HG03025 (cell line): ENCODE data around the gene CAMSAP2.

Experiments
- ATAC-seq: cut with Tn5 transposase; IDR thresholded peaks from one replicate; pipeline ENCODE4 v1.9.1; 2021; ENCODE audit warnings: mild to moderate bottlenecking, moderate library complexity; ENCODE audit not compliant: unreplicated experiment, low FRiP score

CAMSAP2 gene

DNA sequence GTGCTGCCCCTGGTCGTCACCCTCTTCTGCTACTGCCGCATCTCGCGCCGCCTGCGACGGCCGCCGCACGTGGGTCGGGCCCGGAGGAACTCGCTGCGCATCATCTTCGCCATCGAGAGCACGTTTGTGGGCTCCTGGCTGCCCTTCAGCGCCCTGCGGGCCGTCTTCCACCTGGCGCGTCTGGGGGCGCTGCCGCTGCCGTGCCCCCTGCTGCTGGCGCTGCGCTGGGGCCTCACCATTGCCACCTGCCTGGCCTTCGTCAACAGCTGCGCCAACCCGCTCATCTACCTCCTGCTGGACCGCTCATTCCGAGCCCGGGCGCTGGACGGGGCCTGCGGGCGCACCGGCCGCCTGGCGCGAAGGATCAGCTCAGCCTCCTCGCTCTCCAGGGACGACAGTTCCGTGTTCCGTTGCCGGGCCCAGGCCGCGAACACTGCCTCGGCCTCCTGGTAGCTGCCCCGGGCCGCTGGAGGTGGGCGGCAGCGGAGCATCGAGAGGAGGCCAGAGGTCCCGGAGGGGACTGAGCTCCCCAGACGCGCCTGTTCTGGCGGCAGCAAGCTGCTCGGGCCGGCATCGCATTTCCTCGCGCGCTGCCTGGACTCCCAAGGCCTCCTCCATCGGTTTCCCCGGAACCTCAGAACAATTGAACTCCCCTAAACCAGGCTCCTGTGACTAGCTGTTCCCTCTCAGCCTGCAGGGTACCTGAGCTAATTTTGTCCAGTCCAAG is 135.1 kb downstream of the CAMSAP2 start:
- no peak for ATAC-seq

DNA sequence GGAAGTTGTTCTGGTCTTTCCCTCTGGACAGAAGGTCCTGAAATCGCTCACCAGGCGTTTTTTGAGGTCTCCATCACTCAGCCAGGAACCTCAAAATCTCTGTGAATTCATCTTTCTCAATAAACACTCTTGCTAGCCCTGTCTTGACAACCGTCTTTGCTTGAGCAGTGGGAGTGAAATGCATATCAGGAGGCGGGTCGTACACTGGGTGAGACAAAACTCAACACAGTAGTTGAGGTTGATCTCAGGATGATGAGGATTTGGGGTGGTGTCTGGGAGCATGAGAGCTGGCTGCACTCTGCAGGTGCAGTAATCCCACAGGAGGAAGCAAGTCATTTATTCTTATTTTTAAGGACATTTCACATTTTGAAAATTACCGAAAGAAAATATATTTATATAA is 136.0 kb downstream of the CAMSAP2 start:
- ATAC-seq: no peak

DNA sequence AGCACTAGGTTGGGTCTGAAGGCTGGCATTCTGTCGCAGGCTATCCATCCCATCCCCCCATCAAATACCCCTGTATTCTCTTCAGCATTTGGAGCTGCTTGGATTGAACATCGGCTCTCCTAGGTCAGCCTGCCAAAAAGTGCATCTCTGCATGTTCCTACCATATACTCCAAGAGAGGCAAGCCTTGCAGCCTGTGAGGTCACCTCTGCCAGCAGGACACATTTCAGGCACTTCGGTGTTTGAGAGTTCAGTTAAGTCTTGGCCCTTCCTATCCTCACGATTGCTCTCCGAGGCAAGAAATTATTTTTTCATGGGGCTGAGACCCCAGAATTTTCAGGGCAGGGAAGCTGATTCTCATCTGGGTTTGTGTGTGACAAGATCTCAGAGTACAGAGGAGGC is 136.7 kb downstream of the CAMSAP2 start:
- ATAC-seq: no peak

DNA sequence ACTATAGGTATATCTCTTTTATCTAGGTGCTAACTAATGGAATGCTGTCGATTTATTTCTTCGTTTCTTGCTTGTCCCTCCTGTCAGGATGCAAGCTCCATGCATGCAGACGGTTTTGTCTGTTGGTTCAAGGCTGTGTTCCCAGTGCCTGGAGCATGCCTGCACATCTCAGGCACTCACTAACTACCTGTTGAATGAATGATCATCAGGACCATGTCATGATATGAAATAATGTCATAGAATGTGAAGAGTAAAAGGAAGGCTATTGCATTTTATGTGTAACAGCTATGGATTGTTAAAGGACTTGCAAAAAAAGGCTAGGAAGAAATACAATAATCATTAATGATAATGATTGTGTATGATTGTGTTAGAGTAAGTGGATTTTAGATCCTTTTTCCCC is 138.3 kb downstream of the CAMSAP2 start:
- no peak for ATAC-seq

DNA sequence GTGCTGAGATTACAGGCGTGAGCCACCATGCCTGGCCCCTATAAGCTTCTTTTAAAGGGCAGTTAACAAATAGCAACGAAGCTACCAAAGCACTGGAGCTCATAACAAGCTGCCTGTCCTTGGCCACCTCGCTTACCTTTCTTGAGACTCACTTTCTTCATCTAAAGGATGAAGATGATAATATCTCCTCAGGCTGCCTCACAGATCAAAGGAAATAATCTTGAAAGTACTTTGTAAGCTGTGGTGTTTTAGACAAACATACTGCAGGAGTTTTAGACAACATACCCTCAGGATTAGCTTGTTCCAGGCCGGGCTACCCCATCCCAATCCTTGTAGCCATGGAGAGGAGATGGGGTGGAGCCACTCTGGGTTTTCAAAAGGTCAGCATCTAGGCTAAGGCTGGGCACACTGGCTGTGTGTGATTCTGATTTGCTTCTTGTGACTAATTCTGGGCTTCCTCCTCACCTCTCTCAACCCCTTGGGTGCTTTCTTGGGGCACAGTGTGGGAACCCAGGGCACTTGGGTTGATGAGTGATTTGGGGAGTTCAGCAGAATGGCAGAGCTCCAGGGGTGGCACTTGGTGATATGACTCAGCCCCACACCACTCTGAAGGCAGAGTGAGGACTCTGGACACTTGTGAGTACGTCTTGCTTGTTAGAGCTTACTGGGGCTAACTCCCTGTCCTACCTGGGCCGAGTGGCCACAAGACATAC is 139.3 kb downstream of the CAMSAP2 start:
- ATAC-seq: no peak

DNA sequence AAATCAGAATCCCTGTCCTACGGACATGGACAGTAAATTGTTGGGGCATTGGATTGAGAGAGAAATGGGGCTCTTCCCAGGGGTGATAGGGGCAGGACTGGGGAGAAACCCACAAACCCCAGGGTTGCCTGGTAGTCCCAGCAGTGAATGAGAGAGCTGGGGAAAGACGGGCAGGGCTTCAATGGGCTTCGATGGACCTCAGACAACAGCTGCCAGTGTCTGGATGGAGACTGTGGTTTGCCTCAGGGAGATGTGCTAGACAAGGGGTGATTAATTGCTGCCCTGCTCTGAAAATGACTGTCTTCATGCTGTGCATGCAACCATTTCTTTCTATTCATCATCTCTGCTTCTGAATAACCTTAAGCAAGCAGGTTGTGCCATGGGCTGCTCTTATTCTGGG is 141.5 kb downstream of the CAMSAP2 start:
- ATAC-seq: no peak

DNA sequence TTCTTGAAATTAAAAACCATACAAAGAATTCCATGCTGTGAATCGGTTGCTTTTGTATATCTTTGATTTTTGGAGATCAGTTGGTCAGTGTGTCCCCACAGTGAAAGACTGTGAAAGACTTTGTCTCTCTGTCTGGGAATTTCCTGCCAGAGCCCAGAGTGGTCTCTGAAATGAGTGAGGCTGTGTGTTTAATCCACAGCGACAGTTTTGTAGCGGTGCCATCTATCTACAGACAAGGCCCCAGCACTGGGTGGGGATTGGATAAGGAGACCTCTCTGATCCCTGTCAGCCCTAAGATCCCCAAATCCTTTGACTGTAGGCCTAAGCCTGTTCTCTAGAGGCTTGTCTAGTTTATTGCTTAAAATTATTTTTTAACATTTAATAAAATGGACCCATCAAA is 144.4 kb downstream of the CAMSAP2 start:
- ATAC-seq: no peak

DNA sequence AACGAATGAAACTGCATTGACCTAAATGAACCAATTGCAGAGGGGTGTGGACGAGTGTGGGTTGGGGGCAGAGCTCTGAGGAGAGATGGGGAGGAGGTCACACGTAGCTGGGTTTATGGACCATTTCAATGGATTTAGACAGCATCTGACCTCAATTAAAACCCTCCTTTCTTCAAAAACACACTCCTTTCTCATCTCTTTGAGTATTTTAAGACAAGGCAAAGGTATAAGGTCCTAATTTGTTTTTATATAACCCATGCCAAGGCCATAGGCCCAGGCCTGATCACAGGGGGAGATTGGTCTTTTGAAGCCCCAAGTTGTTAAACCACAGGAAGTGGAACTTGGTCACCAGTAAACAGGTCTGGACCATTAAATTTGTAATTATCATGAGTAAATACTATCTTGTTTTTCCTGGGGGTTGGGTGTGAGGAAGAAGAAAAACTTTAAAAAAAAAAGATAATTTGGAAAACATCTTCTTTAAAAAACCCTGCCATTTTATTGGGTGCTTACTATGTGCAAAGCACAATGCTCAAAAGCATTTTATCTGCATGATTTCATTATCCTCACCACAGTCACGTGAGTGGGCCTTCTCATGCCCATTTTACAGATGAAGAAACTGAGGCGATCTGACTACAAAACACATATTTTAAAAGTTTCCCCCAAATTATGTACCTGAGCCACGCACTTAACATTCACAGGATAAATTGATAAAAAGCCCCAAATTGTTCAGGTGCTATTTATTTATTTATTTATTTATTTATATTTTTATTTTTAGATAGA is 147.1 kb downstream of the CAMSAP2 start:
- ATAC-seq: no peak

DNA sequence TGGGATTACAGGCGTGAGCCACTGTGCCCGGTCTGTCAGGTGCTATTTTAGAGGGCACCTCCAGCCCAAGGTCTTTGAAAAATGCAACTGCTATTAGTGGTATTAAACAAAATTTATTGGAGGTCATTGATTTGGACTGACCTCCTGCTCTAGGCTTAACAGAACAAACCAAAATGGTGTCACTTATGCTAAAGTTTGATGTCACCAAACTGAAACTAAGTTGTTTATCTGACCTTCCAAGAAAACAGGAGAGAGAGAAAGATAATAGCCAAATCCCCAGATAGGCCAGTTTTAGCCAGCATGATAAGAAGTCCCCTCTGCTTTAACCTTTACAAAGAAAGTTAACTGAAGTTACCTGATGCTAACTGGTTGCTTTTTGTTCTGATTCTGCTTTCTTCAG is 147.9 kb downstream of the CAMSAP2 start:
- no peak for ATAC-seq

DNA sequence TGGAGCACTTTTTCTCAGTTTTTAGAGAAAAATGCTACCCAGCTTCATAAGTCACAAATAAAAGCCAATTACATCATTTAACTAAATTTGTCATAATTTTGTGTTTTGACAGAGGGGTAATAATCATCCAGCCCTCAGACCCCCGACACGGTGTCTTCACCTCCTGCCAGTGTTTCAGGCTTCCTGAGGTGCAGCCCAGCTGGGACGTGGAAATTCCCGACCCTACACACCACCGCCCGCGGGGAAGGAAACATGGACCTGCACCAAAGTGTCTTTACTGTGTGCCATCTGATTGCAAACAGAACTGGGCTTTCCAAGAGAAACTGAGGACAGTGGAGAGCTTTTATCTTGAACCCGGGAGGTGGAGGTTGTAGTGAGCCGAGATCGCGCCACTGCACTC is 148.3 kb downstream of the CAMSAP2 start:
- no peak for ATAC-seq

DNA sequence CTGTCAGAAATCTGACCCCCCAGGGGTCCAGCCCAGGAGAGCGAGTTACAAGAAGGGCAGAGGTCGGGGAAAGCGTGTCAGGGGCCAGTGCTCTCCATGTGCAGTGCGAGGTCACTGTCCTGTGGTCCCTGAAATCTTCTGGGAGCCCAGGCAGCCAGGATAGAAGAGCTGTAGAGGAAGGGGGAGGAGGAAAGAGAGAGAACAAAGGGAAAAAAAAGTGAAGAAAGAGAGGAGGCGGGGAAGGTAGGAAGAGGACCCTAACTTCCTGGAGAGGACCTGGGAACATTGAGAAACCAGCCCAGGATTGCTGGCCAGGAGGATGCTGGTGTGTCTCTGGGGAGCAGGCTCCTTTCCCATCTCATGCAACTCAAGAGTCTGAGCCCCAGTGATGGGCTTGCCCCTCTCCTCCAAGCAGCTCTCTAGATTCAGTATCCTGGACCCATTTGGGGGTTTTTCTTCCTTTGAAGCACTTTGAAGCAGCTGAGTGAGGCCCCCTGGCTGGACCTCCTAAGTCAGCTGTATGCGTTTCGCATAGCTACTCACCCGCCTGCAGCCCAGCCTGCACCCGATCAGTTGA is 149.2 kb downstream of the CAMSAP2 start:
- ATAC-seq: no peak

DNA sequence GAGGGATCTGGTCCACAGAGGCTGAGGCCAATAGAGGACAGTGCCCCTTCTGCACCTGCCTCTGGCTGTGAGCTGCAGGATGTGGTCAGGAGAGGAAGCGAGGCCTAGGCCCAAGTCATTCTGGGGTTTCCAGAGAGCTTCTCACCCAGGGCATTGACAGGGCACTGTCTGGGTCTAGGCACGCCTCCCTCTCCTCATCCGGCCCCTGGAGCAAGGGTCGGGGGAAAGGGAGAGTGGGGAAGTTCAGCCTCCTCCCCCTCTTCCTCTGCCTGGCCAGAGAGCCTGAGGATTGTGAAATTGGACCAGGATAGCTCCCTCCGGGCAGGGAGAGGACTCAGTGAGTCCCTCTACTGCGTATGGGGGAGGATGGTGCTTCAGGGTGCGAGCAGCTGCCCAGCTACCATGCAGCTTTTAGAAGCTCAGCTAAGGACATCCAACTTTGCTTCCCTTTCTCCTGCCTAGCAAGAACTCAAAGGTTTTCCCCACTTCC is 149.7 kb downstream of the CAMSAP2 start:
- ATAC-seq: peak; percentile 83

DNA sequence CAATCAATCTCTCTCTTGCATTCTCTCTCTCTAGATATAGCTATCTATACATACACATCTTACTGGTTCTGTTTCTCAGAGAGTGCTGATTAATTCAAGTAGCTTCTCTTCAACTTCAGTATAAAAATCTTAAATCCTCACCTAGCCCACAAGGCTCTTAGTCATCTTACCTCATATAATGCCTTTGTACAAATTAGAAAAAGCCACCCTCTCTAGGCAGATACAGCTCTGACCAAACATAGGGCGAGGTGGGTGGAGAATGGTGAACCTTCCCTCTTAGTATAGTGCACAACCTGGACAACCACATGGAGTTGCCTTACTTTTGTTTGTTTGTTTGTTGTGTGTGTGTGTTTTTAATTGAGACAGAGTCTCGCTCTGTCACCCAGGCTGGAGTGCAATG is 150.9 kb downstream of the CAMSAP2 start:
- ATAC-seq: no peak

DNA sequence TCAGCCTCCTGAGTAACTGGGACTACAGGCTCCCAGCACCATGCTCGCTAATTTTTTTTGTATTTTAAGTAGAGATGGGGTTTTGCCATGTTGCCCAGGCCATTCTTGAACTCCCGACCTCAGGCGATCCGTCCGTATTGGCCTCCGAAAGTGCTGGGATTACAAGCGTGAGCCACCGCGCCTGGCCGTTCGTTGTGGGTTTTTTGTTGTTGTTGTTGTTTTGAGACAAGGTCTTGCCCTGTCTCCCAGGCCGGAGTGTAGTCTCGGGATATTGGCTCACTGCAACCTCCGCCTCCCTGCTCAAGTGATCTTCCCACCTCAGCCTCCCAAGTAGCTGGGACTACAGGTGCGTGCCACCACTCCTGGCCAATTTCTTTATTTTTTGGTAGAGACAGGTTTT is 151.3 kb downstream of the CAMSAP2 start:
- no peak for ATAC-seq

DNA sequence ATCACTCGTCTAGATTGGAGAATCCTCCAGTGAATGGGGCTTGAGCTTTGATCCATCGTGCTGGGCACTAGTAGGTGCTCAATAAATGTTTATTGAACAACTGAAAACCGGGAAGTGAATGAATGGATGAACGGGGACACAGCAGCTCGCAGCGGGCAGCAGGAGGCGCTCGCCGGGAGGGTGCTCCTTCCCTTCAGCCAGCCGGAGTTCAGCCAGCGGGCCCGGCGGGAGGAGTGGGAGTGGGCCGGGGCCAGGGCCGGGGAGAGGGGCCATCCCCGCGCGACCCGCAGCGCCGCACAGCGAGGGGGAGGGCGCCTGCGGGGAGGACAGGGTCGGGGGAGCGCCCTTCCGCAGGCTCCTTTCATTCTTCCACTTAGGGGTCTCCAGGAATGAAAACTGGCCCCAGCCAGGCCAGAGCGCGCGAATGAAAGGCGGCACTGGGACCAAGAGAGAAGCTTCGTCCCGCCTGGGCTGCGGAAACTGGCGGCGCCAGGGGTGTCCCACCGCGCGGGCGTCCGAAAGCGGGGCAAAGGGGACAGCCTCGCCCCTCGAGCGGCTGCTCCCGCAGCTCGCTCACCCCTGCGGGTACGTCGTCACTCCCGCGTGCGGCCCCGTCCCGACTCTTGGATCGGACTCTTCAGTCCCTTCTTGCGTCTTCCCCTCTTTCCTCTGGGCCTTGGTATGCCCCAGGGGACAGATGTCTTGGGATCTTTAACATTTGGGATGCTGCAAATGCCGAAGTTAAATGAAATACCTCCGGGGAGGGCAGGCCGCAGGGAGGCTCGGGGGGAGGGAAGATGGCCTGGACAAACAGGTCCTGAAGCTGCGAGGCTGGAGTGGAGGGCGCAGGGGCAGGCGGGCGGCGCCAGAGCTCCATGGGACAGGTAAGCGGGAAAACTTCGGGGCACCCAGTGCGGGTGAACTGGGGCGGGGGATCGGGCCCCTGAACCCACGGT is 152.4 kb downstream of the CAMSAP2 start:
- no peak for ATAC-seq

DNA sequence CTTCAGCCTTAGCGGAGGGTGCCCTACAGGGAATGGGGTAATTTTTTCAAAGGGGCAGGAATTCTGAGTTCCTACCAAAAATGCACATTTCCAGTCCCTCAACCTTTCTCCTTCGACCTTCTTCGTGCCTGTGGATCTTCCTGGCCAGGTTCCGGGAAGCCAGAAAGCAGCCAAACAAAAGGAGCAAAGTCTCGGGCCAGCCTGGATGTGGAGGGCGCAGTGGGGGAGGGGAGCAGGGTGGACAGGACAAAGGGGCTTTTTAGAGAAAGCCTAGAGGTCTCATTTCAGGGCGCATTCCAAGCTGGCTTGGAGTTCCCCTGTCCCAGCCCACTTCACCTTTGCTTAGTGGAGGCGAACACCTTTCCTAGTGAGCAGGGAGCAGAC is 153.1 kb downstream of the CAMSAP2 start:
- ATAC-seq: no peak

DNA sequence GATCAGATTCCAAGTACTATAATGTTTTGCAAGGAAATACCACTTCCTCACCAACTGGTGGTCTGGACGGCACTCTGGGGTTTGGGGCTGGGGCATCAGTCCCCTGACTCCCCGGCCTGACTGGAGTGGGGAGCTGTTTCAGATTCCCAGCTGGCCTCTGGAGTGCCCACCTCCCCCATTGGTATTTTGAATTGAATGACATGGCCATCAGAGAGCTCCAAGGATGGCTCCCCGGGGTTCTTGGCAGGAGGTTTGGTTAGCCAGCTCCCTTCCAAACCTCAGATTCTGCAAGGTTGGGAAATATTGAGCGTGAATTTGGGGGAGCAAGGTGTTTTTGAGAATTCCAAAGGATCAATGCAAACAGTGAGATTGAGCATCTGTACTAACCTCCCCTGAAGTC is 153.9 kb downstream of the CAMSAP2 start:
- no peak for ATAC-seq

DNA sequence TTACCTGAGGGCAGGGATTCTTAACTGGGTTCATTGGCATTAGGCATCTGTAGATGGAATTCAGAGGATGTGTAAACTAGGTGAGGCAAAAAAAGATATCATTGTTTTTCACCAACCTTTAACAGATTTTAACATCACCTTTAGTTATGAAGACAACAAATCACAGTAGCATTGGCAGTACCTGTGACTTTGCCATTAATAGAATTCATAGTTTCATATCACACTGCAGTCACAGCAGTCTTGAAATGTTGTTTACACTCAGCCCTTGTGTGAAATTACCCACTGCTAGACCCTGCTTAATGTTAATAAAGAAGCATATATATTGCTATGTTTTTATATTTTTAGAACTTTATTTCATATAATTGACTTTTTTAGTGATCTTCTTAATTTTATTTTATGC is 154.3 kb downstream of the CAMSAP2 start:
- ATAC-seq: no peak

DNA sequence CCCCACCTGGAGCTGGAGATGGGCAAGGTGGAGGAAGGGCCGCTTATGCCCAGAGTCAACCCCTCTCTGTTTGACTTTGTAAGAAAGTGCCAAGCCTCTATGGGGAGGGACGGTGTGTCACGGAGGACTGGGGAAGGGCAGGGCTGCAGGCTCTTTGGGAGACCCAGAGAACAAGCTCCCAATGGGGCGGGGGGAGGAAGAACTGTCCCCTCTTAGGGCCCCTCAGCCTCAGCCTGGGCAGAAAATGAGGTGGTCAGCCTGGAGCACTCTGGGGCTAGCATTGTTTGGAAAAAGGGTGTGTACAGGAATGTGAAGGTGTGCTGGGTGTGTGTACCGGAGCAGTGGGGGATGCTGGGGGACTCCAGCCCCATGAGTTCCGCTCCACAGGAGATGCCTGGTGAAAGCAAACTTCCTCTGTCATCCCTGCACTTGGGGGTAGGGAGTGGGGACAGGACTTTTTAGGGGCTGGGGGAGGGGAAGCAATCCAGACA is 154.8 kb downstream of the CAMSAP2 start:
- no peak for ATAC-seq
